NCI-H2029 treated with DMSO at 0.1 percent for 48 hours (cell line): ENCODE results near the gene ZFAND2B.
A peak's percentile ranks its signal among the peaks of the same experiment; 100 is the strongest.
"Not testable (repeated sequence)": the region's sequence is repeated elsewhere in the genome, so short reads cannot be mapped to it uniquely, and the experiment has no call there.

Experiments
- DNase-seq: peaks from one replicate; lab custom pipeline; 2025; lab: John Stamatoyannopoulos, UW

Gene ZFAND2B

DNA sequence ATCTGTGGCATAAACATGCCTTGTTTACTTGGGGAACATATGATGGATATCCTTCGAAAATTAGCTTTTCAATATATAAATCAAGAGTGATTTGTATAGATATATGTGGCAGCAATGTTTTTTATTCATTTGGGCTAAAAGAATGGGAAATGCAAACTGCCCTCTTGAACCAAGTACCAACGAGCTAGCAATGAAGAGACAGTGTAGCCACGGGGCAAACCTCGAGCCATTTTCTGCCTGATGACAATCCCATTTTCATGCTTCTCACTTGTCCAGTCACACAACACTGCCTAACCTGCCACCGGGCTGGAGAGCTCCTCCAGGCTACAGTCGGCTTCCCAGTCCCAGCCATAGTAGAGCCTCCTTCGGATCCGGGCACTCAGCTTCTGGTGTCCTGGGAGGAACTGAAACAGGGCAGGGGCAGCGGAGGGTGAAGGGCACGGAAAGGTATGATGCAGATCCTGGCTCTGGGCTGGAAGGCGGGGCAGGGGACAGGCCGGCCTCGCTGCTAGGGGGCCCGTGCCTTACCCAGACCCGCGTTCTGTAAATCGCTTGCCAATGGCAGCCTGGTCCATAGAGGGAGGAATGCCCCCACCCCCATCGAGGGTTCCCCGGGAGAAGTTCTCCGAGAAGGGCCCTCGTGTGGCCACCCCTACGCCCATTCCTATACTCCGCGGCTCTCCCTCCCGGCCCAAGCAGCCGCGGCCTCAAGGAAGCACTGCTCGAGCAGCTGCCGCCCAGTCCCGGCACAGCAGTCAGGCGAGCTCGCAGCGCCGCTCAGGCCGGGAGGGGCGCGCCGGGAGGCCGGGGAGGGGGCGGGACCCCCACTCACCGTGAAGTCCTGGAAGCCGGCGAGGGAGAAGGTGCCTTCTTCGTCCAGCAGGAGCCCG, 30.4 kb upstream of the ZFAND2B start:
- no peak for DNase-seq

DNA sequence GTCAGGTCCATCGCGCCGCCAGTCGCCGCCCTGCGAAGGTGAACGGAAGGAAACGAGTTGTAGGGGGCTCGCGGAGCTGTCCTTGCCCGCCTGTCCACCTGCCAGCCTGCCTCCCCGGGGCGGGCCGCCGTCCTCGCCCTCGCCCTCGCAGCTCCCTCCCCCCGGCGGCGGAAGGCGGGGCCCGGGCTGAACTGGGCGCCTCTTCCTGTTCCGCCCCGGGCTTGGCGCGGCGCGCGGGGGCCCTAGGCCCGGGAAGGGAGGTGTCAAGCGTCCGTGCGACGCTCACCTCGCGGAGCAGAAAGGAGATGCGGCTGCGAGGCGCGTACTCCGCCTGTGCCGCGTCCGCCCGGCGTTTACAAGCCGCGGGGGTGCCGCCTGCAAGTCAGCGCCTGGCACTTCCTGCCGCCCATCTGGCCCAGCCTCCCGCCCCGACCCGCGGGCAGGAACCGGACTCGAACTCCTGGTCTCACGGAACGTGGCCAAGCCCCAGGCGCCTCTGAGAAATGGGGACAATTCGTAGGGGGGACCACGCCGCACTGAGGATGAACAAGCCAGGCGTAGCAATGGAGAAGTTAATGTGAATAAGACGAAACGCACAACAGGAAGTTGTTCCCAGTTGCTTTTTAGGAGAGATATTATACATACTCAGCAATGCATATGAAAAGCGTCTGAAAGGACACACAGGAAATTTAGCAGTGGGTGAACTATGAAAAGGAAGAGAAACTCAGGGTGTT, 29.6 kb upstream of the ZFAND2B start, which contains the start of gene CNPPD1:
CNPPD1 (minus strand) TSS at position 108 of the 734 bp plus-strand sequence; CDS start at position 11, 97 bp downstream.
- peak; percentile 70 for DNase-seq

- DNase-seq: peak; percentile 88
These were observed 28.8 kb upstream of the ZFAND2B start, which contains the start of gene RETREG2 for GRCh38 chr2:219177552-219178376. RETREG2 (plus strand) TSS chr2:219178275; CDS start chr2:219178353, 78 bp downstream.

GRCh38 chr2:219178377-219179175, 28.0 kb upstream of the ZFAND2B start:
- DNase-seq: no peak

- no peak for DNase-seq
These were observed 26.7 kb upstream of the ZFAND2B start for GRCh38 chr2:219179601-219180465.

- no peak for DNase-seq
These were observed 25.6 kb upstream of the ZFAND2B start for GRCh38 chr2:219180961-219181360.

DNA sequence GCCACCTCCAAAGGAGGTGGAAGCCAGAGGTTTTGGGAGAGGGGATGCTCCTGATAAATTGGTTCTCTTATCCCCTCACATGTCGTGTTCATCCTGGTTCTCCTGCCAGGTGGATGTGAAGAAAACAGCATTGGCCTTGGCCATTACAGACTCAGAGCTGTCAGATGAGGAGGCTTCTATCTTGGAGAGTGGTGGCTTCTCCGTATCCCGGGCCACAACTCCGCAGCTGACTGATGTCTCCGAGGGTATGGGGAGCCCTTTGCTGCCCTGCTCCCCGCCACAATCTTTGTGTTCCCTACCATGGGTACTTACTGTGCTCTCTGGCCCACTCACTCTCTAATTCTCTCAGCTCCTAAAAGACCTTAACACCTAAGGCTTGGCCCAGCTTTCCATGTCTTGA, 25.1 kb upstream of the ZFAND2B start:
- DNase-seq: no peak

GRCh38 chr2:219182331-219183150, 24.0 kb upstream of the ZFAND2B start:
- no peak for DNase-seq

GRCh38 chr2:219183151-219183772, 23.3 kb upstream of the ZFAND2B start:
- DNase-seq: no peak

GRCh38 chr2:219184121-219184520, 22.5 kb upstream of the ZFAND2B start:
- no peak for DNase-seq

GRCh38 chr2:219186754-219187456, 19.7 kb upstream of the ZFAND2B start:
- no peak for DNase-seq

DNA sequence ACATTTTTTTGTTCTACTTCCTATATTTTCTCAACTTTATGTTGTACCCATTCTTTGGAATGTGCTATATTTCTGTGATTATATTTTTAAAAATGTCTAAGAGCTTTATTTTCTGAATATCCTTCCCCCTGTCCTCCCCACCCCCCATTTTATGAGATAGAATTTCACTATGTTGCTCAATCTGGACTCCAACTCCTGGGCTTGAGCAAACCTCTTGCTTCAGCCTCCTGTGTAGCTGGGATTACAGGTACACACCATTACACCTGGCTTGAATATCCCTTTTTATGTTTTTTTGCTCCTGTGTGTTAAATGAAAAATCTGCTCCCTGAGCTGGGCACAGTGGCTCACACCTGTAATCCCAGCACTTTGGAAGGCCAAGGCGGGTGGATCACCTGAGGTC, 9.2 kb upstream of the ZFAND2B start:
- DNase-seq: no peak

- no peak for DNase-seq
These were observed 7.6 kb upstream of the ZFAND2B start for GRCh38 chr2:219198974-219199373.

DNA sequence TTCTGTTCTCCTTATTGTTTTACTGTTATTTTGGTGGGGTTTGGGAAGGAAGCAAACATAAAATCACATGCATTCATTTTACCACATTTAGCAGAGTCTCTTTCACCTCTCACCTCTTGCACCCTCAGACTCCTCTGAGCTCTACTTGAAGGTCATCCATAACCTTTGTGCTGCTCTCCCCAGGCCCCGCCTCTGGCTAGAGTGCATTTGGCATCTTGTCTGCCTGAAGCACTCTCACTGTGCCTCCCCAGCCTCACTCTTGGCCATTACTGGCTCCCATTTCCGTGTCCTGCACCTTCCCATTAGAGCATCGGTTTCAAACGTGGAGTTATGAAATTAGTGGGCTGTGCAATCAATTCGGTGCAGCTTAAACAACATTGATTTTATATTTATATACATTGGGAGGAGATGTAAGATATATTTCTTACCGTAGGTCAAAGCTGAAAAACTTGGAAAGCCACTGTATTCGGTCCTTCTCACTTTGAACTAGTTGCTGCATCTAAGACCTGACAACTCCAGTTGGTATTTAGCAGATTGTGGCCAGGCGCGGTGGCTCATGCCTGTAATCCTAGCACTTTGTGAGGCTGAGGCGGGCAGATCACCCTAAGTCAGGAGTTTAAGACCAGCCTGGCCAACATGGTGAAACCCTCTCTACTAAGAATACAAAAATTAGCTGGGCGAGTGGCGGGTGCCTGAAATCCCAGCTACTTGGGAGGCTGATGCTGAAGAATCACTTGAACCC, 6.9 kb upstream of the ZFAND2B start:
- DNase-seq: no peak

DNA sequence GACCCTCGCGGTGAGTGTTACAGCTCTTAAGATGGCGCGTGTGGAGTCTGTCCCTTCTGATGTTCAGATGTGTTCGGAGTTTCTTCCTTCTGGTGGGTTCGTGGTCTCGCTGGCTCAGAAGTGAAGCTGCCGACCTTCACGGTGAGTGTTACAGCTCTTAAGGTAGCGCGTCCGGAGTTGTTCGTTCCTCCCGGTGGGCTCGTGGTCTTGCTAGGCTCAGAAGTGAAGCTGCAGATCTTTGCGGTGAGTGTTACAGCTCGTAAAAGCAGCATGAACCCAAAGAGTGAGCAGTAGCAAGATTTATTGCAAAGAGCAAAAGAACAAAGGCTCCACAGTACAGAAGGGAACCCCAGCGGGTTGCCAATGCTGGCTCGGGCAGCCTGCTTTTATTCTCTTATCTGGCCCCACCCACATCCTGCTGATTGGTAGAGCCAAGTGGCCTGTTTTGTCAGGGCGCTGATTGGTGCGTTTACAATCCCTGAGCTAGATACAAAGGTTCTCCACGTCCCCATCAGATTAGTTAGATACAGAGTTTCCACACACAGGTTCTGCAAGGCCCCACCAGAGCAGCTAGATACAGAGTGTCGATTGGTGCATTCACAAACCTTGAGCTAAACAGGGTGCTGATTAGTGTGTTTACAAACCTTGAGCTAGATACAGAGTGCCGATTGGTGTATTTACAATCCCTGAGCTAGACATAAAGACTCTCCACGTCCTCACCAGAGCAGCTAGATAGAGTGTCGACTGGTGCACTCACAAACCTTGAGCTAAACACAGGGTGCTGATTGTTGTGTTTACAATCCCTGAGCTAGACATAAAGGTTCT, 5.9 kb upstream of the ZFAND2B start:
- not testable (repeated sequence) for DNase-seq

GRCh38 chr2:219201331-219201730, 5.3 kb upstream of the ZFAND2B start:
- not testable (repeated sequence) for DNase-seq
